ENCODE data around the gene CENPM. TPM values are rescaled to one million over a fixed set of nuclear protein-coding genes. Genes with fewer than 3 reads are reported as not detected.

The CENPM gene
- total RNA-seq, 1 donor from 2014 or later, result 8.4 TPM

- DNase-seq, result no peak
Measured at GRCh38 chr22:41931701-41932269, 15.2 kb downstream of the CENPM start.

- no peak for DNase-seq
Measured at GRCh38 chr22:41929418-41929810, 17.5 kb downstream of the CENPM start.

- DNase-seq, result no peak
Measured at GRCh38 chr22:41928593-41929417, 18.1 kb downstream of the CENPM start.

GRCh38 chr22:41927813-41928212 lies 19.1 kb downstream of the CENPM start:
- DNase-seq, result no peak

GRCh38 chr22:41925783-41926460 lies 21.0 kb downstream of the CENPM start:
- no peak for DNase-seq

- DNase-seq, result no peak
Measured at GRCh38 chr22:41923595-41924276, 23.2 kb downstream of the CENPM start.

- no peak for DNase-seq
Measured at GRCh38 chr22:41922940-41923594, 23.9 kb downstream of the CENPM start.

GRCh38 chr22:41922328-41922727 lies 24.6 kb downstream of the CENPM start:
- no peak for DNase-seq

GRCh38 chr22:41920271-41920976 lies 26.5 kb downstream of the CENPM start:
- DNase-seq, result no peak

- no peak for DNase-seq
Measured at GRCh38 chr22:41919357-41920224, 27.4 kb downstream of the CENPM start.

GRCh38 chr22:41917903-41918791 lies 28.8 kb downstream of the CENPM start:
- no peak for DNase-seq

- no peak for DNase-seq
Measured at GRCh38 chr22:41917375-41917902, 29.5 kb downstream of the CENPM start.

- no peak for DNase-seq
Measured at GRCh38 chr22:41916745-41917358, 30.1 kb downstream of the CENPM start.

- no peak for DNase-seq
Measured at GRCh38 chr22:41915786-41916493, 31.0 kb downstream of the CENPM start.

GRCh38 chr22:41915035-41915785 lies 31.7 kb downstream of the CENPM start, which contains the start of gene SHISA8:
Gene SHISA8, minus strand, starts transcription at chr22:41915074. Its CDS starts 407 bp downstream, at chr22:41914667.
- no peak for DNase-seq

GRCh38 chr22:41914611-41915034 lies 32.3 kb downstream of the CENPM start:
- no peak for DNase-seq
